Astrocyte (in vitro differentiated cells and primary cell): Measurements from ENCODE around the gene LYPD3. TPM values are rescaled to one million over a fixed set of nuclear protein-coding genes. Genes with fewer than 3 reads are reported as not detected.

Experiments
- DNase-seq: peaks from one replicate; pipeline ENCODE4 v3.0.0-alpha.2; 2010; ENCODE audit warnings: low read depth
- FAIRE-seq: peaks from 2 replicates; lab custom pipeline; 2011; peaks lifted over from hg19 to GRCh38; lab: Jason Lieb, UNC
- H2AFZ ChIP-seq: 2 replicates; pipeline ENCODE4 v1.6.0; 2012; ENCODE audit warnings: low read depth, low read length, inconsistent platforms
- H3K27ac ChIP-seq: 2 replicates; pipeline ENCODE4 v1.5.1; 2011; ENCODE audit warnings: low read depth, low read length, inconsistent platforms
- H3K27me3 ChIP-seq: 2 replicates; pipeline ENCODE4 v1.6.0; 2011; ENCODE audit warnings: low read length, inconsistent platforms; ENCODE audit not compliant: insufficient read depth
- H3K36me3 ChIP-seq: 2 replicates; pipeline ENCODE4 v1.5.1; 2011; ENCODE audit warnings: low read length, inconsistent platforms; ENCODE audit not compliant: insufficient read depth
- H3K4me1 ChIP-seq: 2 replicates; pipeline ENCODE4 v1.5.1; 2011; ENCODE audit warnings: low read length, inconsistent platforms; ENCODE audit not compliant: insufficient read depth
- H3K4me2 ChIP-seq: 2 replicates; pipeline ENCODE4 v1.6.0; 2012; ENCODE audit warnings: low read length, inconsistent platforms
- H3K4me3 ChIP-seq: 2 replicates; pipeline ENCODE4 v1.5.1; 2011; ENCODE audit warnings: low read depth, mild to moderate bottlenecking, low read length, inconsistent platforms; ENCODE audit not compliant: insufficient read depth
- H3K79me2 ChIP-seq: 2 replicates; pipeline ENCODE4 v1.6.0; 2012; ENCODE audit warnings: mild to moderate bottlenecking, low read length, inconsistent platforms; ENCODE audit not compliant: insufficient read depth
- H3K9ac ChIP-seq: 2 replicates; pipeline ENCODE4 v1.6.0; 2012; ENCODE audit warnings: mild to moderate bottlenecking, low read length, inconsistent platforms
- H3K9me3 ChIP-seq: 2 replicates; pipeline ENCODE4 v1.5.1; 2012; ENCODE audit warnings: low read depth, mild to moderate bottlenecking, low read length, inconsistent platforms; ENCODE audit not compliant: insufficient read depth
- H4K20me1 ChIP-seq: 2 replicates; pipeline ENCODE4 v1.6.0; 2012; ENCODE audit warnings: low read length, inconsistent platforms; ENCODE audit not compliant: insufficient read depth
- H3K27ac Mint-ChIP-seq: one replicate; pipeline ENCODE4 v1.8.0; 2021; ENCODE audit warnings: mild to moderate bottlenecking, mixed read lengths; ENCODE audit not compliant: unreplicated experiment
- H3K27me3 Mint-ChIP-seq: one replicate; pipeline ENCODE4 v1.8.0; 2021; ENCODE audit warnings: low read depth, mixed read lengths; ENCODE audit not compliant: unreplicated experiment
- H3K36me3 Mint-ChIP-seq: one replicate; pipeline ENCODE4 v1.8.0; 2021; ENCODE audit warnings: low read depth, mixed read lengths; ENCODE audit not compliant: unreplicated experiment
- H3K4me1 Mint-ChIP-seq: one replicate; pipeline ENCODE4 v1.8.0; 2021; ENCODE audit warnings: low read depth, mixed read lengths; ENCODE audit not compliant: unreplicated experiment
- H3K4me3 Mint-ChIP-seq: one replicate; pipeline ENCODE4 v1.8.0; 2021; ENCODE audit warnings: mild to moderate bottlenecking, moderate library complexity, mixed read lengths; ENCODE audit not compliant: unreplicated experiment
- H3K9me3 Mint-ChIP-seq: one replicate; pipeline ENCODE4 v1.8.0; 2021; ENCODE audit warnings: mild to moderate bottlenecking, mixed read lengths; ENCODE audit not compliant: unreplicated experiment
- CTCF ChIP-seq: IDR thresholded peaks from 2 replicates; pipeline ENCODE4 v1.5.1; 2011; ENCODE audit warnings: low read depth, mild to moderate bottlenecking, inconsistent platforms, low read length, moderate library complexity; ENCODE audit not compliant: insufficient read depth
- EZH2 ChIP-seq: IDR thresholded peaks from 2 replicates; pipeline ENCODE4 v1.6.1; 2012; ENCODE audit warnings: mild to moderate bottlenecking, low read length, inconsistent platforms; ENCODE audit not compliant: insufficient read depth
- total RNA-seq: library from RNA; stranded (reverse); gene quantifications from 2 replicates; pipeline ENCODE4 v1.2.1, GENCODE V29; 2021

Gene LYPD3
- total RNA-seq, 1 donor from 2014 or later: 0.54 TPM

- no peaks in the 10 kb centered on the region for H3K79me2 ChIP-seq
- Mint-ChIP-seq H3K4me1 (no peaks in the 10 kb centered on the region), H3K36me3 (peaks cover 2% of the 10 kb centered on the region), H3K27me3 (peaks cover 36% of the 10 kb centered on the region), H3K4me3 (peak overlapping the region; percentile 93), H3K9me3 (no peaks in the 10 kb centered on the region), H3K27ac (peak overlapping the region; percentile 78)
- H3K27ac ChIP-seq: no peak overlapping the region
- H3K27me3 ChIP-seq: peaks cover 7% of the 10 kb centered on the region
- H3K36me3 ChIP-seq: no peaks in the 10 kb centered on the region
- DNase-seq (peak; percentile 62), FAIRE-seq (no peak)
- peaks cover 18% of the 10 kb centered on the region for H3K4me1 ChIP-seq
- H3K4me2 ChIP-seq: peak overlapping the region; percentile 86
- TF ChIP-seq CTCF (no peak), EZH2 (no peak)
- peaks cover 6% of the 10 kb centered on the region for H3K9me3 ChIP-seq
- peak overlapping the region; percentile 62 for H3K4me3 ChIP-seq
- no peaks in the 10 kb centered on the region for H4K20me1 ChIP-seq
- H3K9ac ChIP-seq: peak overlapping the region; percentile 32
- peak overlapping the region; percentile 98 for H2AFZ ChIP-seq
Measured at GRCh38 chr19:43463381-43464133, 1.9 kb downstream of the LYPD3 start.

- Histone ChIP-seq H2AFZ (peak overlapping the region; percentile 98), H3K36me3 (no peaks in the 10 kb centered on the region), H3K9me3 (peaks cover 6% of the 10 kb centered on the region), H4K20me1 (no peaks in the 10 kb centered on the region), H3K4me3 (peak overlapping the region; percentile 62), H3K4me1 (peaks cover 11% of the 10 kb centered on the region), H3K27ac (no peak overlapping the region), H3K27me3 (peaks cover 7% of the 10 kb centered on the region), H3K79me2 (no peaks in the 10 kb centered on the region), H3K9ac (peak overlapping the region; percentile 20), H3K4me2 (peak overlapping the region; percentile 86)
- H3K27ac Mint-ChIP-seq: no peak overlapping the region
- no peak for FAIRE-seq
- H3K9me3 Mint-ChIP-seq: no peaks in the 10 kb centered on the region
- DNase-seq: no peak
- H3K36me3 Mint-ChIP-seq: peaks cover 2% of the 10 kb centered on the region
- TF ChIP-seq EZH2 (no peak), CTCF (no peak)
- no peaks in the 10 kb centered on the region for H3K4me1 Mint-ChIP-seq
- peaks cover 37% of the 10 kb centered on the region for H3K27me3 Mint-ChIP-seq
- peak overlapping the region; percentile 93 for H3K4me3 Mint-ChIP-seq
Measured at GRCh38 chr19:43462785-43463380, 2.5 kb downstream of the LYPD3 start.

- Histone ChIP-seq H3K27me3 (peaks cover 7% of the 10 kb centered on the region), H3K9me3 (peaks cover 6% of the 10 kb centered on the region), H3K4me2 (no peak overlapping the region), H3K27ac (no peak overlapping the region), H3K9ac (no peak overlapping the region), H3K4me3 (no peak overlapping the region), H4K20me1 (no peaks in the 10 kb centered on the region), H3K36me3 (no peaks in the 10 kb centered on the region), H3K4me1 (peaks cover 6% of the 10 kb centered on the region), H3K79me2 (no peaks in the 10 kb centered on the region), H2AFZ (no peak overlapping the region)
- Mint-ChIP-seq H3K4me1 (no peaks in the 10 kb centered on the region), H3K27me3 (peaks cover 40% of the 10 kb centered on the region), H3K4me3 (peak overlapping the region; percentile 93), H3K36me3 (peaks cover 2% of the 10 kb centered on the region), H3K27ac (no peak overlapping the region), H3K9me3 (no peaks in the 10 kb centered on the region)
- no peak for DNase-seq
- TF ChIP-seq CTCF (no peak), EZH2 (no peak)
- no peak for FAIRE-seq
Measured at GRCh38 chr19:43462383-43462782, 3.0 kb downstream of the LYPD3 start.
